Measurements from ENCODE around the gene VARS2.

VARS2 gene

GRCh38 chr6:30894381-30894780, 19.7 kb upstream of the VARS2 start:
- no peak overlapping the region for H3K27ac ChIP-seq
- TF ChIP-seq, protein P1, sequence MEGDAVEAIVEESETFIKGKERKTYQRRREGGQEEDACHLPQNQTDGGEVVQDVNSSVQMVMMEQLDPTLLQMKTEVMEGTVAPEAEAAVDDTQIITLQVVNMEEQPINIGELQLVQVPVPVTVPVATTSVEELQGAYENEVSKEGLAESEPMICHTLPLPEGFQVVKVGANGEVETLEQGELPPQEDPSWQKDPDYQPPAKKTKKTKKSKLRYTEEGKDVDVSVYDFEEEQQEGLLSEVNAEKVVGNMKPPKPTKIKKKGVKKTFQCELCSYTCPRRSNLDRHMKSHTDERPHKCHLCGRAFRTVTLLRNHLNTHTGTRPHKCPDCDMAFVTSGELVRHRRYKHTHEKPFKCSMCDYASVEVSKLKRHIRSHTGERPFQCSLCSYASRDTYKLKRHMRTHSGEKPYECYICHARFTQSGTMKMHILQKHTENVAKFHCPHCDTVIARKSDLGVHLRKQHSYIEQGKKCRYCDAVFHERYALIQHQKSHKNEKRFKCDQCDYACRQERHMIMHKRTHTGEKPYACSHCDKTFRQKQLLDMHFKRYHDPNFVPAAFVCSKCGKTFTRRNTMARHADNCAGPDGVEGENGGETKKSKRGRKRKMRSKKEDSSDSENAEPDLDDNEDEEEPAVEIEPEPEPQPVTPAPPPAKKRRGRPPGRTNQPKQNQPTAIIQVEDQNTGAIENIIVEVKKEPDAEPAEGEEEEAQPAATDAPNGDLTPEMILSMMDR (IDR thresholded peaks at IDR 0.05), result no peak
- no peak overlapping the region for H3K4me3 ChIP-seq (ENCODE audit: low read depth in 1 of 2, low read length in 1 of 2)
- no peaks in the 10 kb centered on the region for H3K36me3 ChIP-seq
- peaks cover 56% of the 10 kb centered on the region for H3K27me3 ChIP-seq
- H3K4me1 ChIP-seq (ENCODE audit: control insufficient read depth in 1 of 2, insufficient read depth in 1 of 2, low read depth in 1 of 2, low read length in 1 of 2), result no peaks in the 10 kb centered on the region
- H3K9me3 ChIP-seq, result no peaks in the 10 kb centered on the region

DNA sequence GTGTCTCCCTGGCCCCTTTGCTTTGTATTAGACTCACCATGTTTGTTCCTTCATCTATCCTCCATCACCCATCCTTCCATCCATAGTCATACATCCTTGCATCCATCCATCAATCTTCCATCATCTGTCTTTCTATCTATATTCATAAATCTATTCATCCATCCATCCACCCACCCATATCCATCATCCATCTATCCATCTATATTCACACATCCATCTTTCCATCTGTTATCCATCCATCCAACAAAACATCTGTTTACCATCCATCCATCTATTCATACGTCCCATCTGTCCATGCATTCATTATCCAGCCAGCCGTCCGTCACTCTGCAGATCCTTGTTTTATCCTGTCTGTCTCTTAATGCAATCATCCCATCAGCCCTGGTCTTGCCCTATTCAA, 19.1 kb upstream of the VARS2 start:
- no peak overlapping the region for H3K4me3 ChIP-seq (ENCODE audit: low read depth in 1 of 2, low read length in 1 of 2)
- H3K27ac ChIP-seq, result no peak overlapping the region
- peaks cover 51% of the 10 kb centered on the region for H3K27me3 ChIP-seq
- no peaks in the 10 kb centered on the region for H3K9me3 ChIP-seq
- TF ChIP-seq, protein P1 (IDR thresholded peaks at IDR 0.05), result no peak
- no peaks in the 10 kb centered on the region for H3K36me3 ChIP-seq
- H3K4me1 ChIP-seq (ENCODE audit: control insufficient read depth in 1 of 2, insufficient read depth in 1 of 2, low read depth in 1 of 2, low read length in 1 of 2), result no peaks in the 10 kb centered on the region

- Histone ChIP-seq H3K27me3 (peaks cover 48% of the 10 kb centered on the region), H3K36me3 (no peaks in the 10 kb centered on the region), H3K27ac (no peak overlapping the region), H3K4me3 (ENCODE audit: low read depth in 1 of 2, low read length in 1 of 2) (no peak overlapping the region), H3K4me1 (ENCODE audit: control insufficient read depth in 1 of 2, insufficient read depth in 1 of 2, low read depth in 1 of 2, low read length in 1 of 2) (no peaks in the 10 kb centered on the region), H3K9me3 (no peaks in the 10 kb centered on the region)
- TF ChIP-seq, protein P1 (IDR thresholded peaks at IDR 0.05), result no peak
Observed at GRCh38 chr6:30895343-30895742, 18.7 kb upstream of the VARS2 start.

DNA sequence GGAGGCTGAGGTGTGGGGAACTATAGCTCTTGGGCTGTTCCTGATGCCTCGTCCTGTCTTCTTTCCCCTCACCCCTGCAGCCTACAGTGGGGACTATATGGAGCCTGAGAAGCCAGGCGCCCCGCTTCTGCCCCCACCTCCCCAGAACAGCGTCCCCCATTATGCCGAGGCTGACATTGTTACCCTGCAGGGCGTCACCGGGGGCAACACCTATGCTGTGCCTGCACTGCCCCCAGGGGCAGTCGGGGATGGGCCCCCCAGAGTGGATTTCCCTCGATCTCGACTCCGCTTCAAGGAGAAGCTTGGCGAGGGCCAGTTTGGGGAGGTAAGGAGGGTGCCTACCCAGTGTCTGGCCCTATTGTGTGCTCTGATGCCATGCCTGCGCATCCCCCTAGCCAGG, 17.5 kb upstream of the VARS2 start:
- Histone ChIP-seq H3K27me3 (peaks cover 38% of the 10 kb centered on the region), H3K36me3 (no peaks in the 10 kb centered on the region)
- TF ChIP-seq, protein P1 (IDR thresholded peaks at IDR 0.05), result no peak

GRCh38 chr6:30897882-30898281, 16.2 kb upstream of the VARS2 start:
- peaks cover 25% of the 10 kb centered on the region for H3K27me3 ChIP-seq
- no peak overlapping the region for H3K27ac ChIP-seq
- H3K4me1 ChIP-seq (ENCODE audit: control insufficient read depth in 1 of 2, insufficient read depth in 1 of 2, low read depth in 1 of 2, low read length in 1 of 2), result no peaks in the 10 kb centered on the region
- no peaks in the 10 kb centered on the region for H3K9me3 ChIP-seq
- no peaks in the 10 kb centered on the region for H3K36me3 ChIP-seq
- TF ChIP-seq, protein P1 (IDR thresholded peaks at IDR 0.05), result no peak
- no peak overlapping the region for H3K4me3 ChIP-seq (ENCODE audit: low read depth in 1 of 2, low read length in 1 of 2)

More for the DNA sequence above, 17.5 kb upstream of the VARS2 start:
- Histone ChIP-seq H3K27ac (no peak overlapping the region), H3K4me3 (ENCODE audit: low read depth in 1 of 2, low read length in 1 of 2) (no peak overlapping the region), H3K4me1 (ENCODE audit: control insufficient read depth in 1 of 2, insufficient read depth in 1 of 2, low read depth in 1 of 2, low read length in 1 of 2) (no peaks in the 10 kb centered on the region), H3K9me3 (no peaks in the 10 kb centered on the region)

All from neutrophil (primary cell).